HG02938 (cell line): ENCODE results near the gene COTL1.

Source experiments
- ATAC-seq: cut with Tn5 transposase; IDR thresholded peaks from one replicate; pipeline ENCODE4 v1.9.1; 2021; ENCODE audit warnings: mild to moderate bottlenecking, moderate library complexity; ENCODE audit not compliant: unreplicated experiment

The COTL1 gene

DNA sequence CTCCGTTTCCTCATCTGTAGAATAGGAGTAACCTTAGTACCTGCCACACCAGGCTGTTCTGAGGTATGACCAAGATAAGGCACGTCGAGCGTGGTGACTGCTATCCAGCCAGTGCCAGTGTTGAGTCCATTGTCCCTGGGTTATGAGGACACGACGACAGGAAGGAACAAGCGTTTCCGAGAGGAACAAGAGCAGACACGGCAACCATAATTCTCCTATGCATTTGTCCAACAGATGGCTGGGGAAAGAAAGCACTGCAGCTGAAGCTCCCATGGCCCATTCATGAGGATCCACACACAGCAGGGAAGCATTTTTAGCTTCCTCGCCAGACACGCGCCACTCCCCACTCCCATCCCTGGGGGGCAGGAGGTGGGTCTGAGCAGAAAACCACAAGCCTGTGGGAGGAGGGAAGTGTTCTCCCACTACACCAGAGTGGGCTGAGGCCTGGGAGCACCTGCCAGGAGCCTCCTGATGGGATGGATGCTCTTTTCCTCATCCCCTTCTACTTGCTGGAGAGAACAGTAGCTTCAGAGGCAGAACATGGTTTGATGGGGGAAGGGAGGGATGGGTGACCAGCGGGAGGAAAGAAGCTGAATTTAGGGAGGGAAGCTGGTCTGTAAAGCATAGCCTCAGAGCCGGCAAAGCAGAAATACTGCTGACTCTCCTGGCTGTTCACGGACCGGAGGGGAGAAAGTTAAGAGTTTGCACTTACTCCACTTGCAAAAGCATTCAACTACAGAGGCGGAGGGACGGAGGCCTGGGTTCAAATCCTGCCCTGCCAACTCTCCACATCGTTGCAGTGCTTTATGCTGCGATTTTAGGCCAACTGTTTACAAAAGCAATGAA is 2.7 kb downstream of the COTL1 start:
- ATAC-seq: no peak

GRCh38 chr16:84614623-84614967 is 3.3 kb downstream of the COTL1 start:
- ATAC-seq: no peak

DNA sequence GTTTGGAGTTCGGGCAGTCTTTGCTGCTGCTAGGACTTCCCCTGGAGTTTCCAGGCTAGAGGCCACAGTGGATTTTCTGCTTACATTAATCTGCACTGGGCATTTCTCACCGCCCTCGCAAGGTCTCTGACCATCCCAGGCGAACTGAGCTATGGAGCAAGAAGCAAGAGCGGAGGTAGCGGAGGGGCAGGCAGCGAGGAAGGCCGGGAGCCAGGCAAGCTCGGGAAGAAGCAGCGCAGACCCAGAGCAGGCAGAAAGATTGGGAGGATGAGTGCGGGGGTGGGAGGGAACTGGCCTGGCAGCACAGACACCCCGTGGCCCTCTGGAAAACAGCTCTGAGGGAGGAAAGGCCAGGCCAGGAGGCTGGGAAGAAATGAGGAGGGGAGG is 3.8 kb downstream of the COTL1 start:
- no peak for ATAC-seq

DNA sequence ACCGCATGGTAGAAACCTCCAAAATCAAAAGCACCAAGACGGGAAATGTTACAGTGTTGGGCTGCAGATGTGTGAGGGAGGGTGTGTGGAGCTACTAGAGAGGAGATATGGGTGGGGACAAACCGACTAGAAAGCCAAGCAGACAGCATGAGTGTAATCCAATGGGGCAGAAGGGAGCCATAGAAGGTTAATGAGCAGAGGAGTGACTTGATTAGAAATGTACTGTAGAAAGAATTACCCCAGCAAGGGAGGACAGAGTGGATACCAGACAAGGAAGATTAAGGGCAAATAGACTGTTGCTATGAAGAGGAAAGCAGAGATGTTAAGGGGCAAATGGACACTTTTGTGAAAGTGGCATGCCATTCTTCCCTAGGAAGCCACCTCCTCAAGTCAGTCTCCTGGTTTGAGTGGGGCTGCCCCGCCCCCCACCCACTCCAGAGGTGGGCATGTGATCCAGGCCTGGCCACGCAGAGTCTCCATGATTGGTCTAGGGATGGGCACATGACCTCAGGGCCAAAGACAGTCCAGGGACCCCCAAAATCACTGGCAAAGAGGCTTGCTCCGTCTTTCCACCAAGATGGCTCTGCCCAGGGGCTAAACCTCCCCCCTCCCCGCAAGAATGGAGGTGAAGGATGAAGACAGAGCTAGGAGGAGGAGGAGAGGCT is 4.3 kb downstream of the COTL1 start:
- ATAC-seq: no peak

GRCh38 chr16:84612686-84613085 is 5.2 kb downstream of the COTL1 start:
- ATAC-seq: no peak

DNA sequence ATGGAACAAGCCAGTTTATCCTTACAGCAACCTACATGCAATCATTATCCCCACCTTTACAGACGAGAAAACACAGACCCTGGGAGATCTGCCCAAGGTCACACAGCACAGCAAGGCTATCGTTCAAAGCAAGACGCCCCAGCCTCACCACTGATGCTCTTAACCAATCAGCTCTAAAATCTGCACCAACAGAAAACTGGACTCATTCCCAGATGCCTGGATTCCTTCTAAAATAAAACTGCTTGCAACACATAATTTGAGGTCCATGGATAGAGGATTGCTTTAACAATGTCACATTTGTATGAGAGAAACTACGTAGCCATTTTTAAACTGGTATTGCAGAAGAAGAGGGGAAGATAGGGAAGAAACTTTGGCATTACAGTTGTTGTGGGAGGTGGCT is 6.8 kb downstream of the COTL1 start:
- no peak for ATAC-seq

DNA sequence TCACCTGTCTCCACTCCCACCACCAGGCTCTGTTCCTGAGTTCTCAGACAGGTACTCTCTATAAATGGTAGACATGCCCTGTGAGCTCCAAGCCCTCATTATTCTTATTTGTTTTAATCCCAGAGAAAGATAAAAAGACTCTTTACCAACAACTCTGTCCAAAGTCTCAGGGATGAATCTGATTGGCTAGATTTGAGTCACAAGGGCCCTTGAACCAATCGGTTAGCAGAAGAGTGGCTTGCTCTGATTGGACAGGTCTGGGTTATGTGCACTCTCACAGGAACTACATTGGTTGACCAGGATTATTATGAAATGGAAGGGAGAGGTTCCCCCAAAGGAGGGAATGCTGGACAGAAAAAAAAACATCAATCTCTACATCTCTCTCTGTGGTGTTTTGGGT is 7.5 kb downstream of the COTL1 start:
- no peak for ATAC-seq

DNA sequence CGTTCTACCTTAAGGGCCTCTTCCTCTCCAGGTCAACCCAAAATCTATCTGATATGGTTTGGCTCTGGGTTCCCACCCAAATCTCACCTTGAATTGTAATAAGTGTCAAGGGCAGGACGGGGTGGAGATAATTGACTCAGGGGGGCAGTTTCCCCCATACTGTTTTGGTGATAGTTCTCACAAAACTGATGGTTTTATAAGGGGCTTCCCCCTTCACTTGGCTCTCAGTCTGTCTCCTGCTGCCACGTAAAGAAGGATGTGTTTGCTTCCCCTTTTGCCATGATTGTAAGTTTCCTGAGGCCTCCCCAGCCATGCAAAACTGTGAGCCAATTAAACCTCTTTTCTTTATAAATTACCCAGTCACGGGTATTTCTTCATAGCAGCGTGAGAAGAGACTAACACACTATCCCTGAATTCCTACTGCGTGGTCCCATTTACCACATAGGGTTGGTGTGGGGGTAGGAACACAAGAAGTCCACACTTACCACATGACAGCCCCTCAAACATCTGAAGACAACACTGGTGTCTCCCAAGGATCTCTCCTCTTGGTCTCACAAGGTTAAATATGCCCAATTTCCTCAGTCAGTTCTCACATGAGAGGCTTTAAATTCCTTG is 8.2 kb downstream of the COTL1 start:
- ATAC-seq: no peak

DNA sequence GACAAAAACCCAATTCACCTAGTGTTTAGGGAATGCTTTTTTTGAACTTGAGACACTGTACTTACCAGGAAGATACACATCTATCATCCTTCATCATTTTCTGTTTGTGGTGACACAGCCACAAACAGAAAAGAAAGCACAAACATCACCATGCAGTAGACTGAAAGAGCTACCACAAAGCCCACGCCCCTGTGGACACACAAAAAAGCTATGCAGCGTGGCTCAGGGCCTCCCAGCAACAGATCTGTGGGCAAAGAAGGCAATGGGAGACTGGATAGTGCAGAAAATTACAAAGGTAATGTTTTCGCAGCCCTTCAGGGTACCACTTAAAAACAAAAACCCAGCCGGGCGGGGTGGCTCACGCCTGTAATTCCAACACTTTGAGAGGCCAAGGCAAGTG is 9.6 kb downstream of the COTL1 start:
- no peak for ATAC-seq

GRCh38 chr16:84607694-84608093 is 10.2 kb downstream of the COTL1 start:
- ATAC-seq: peak; percentile 71

DNA sequence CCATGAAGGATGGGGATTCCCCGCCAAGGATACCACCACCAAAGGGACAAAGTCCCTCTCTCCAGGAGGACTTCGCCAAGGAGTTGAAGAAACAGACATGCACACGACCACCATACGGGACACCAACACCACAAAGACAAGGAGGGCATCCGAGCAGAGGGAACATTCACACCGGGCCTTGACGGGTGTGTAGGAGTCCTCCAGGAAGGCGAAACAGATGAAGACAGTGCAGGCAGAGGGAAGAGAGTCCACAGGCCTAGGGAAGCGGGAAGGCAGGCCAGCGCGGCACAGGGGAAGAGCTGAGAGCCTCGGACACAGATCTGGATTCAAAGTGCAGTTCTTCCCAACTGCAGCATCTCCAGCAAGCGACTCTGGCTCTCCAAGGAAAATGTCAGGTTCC is 10.8 kb downstream of the COTL1 start:
- ATAC-seq: no peak

- ATAC-seq: no peak
Measured at GRCh38 chr16:84606081-84606875, 11.6 kb downstream of the COTL1 start.

DNA sequence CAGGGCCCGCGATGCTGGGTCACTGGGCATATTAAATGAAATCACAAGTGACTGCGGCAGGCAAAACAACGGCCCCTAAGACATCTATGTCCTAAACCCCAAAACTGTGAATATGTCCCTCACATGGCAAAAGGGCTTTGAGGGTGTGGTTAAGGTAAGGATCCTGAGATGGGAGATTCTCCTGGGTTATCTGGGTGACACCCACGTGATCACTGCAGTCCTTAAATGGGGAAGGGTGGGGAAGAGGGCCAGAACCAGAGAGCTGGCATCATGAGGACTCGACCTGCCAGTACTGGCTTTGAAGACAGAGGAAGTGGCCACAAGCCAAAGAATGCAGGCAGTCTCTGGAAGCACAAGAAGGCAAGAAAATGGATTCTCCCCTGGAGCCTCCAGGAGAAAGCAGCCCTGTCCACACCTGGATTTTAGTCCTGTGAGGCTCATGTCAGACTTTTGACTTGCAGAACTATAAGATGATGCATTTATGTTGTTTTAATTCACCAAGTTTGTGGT is 12.5 kb downstream of the COTL1 start:
- no peak for ATAC-seq

- ATAC-seq: no peak
Measured at GRCh38 chr16:84604477-84605013, 13.3 kb downstream of the COTL1 start.

GRCh38 chr16:84603940-84604339 is 13.9 kb downstream of the COTL1 start:
- no peak for ATAC-seq

GRCh38 chr16:84603140-84603816 is 14.6 kb downstream of the COTL1 start:
- no peak for ATAC-seq

DNA sequence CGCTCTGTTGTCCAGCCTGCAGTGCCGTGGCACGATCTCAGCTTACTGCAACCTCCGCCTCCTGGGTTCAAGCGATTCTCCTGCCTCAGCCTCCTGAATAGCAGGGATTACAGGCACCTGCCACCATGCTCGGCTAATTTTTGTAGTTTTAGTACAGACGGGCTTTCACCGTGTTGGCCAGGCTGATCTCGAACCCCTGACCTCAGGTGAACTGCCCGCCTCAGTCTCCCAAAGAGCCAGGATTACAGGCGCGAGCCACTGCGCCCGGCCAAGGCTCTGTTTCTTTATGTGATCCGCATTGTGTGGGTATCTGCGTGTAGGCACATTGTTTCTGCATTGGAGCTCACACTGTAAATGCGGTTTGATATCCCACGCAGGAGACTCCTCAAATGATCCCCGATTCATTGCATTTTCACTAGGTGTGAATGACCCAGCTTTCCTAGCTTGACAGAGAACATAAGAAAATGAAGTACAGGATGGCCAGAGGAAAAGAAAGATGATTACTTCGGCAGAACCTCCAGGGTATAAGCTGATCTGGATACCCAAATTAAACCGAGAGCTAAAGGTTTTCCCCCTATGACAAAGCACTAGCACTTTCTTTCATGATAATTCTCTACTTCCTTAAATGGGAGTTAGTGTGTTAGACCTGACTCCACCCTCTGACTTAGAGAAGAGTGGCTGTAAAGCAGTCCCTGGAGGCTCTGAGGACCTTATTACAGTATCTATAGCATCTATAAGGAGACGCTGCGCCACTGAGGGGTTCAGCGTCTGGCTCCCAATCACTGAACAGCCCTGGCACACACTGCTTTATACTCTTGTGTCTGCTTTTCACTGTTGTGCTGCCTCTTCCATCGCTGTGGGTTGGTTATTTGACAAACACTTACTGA is 17.3 kb downstream of the COTL1 start:
- ATAC-seq: peak; percentile 75

GRCh38 chr16:84599521-84600202 is 18.2 kb downstream of the COTL1 start:
- ATAC-seq: peak; percentile 34

GRCh38 chr16:84598360-84598759 is 19.5 kb downstream of the COTL1 start:
- no peak for ATAC-seq
